Smooth muscle cell (in vitro differentiated cells): Measurements from ENCODE around the gene SEMA3F. TPM values are rescaled to one million over a fixed set of nuclear protein-coding genes. Genes with fewer than 3 reads are reported as not detected.

Source experiments
- DNase-seq: peaks from one replicate; lab custom pipeline; 2025; ENCODE audit not compliant: unreplicated experiment; lab: John Stamatoyannopoulos, UW
- H2AFZ ChIP-seq: fragments of 200-600 bp; sonication (generic); 2 replicates; pipeline ENCODE4 v1.6.0; 2016; ENCODE audit warnings: antibody characterized with exemption, low read depth, mild to moderate bottlenecking
- H3F3A ChIP-seq: fragments of 200-600 bp; sonication (generic); 2 replicates; pipeline ENCODE4 v1.6.0; 2017; ENCODE audit warnings: antibody characterized with exemption, low read depth
- H3K27ac ChIP-seq: fragments of 200-600 bp; sonication (generic); 2 replicates; pipeline ENCODE4 v1.5.1; 2016; ENCODE audit warnings: low read depth, mild to moderate bottlenecking
- H3K27me3 ChIP-seq: fragments of 200-600 bp; sonication (generic); 2 replicates; pipeline ENCODE4 v1.6.1; 2016; ENCODE audit warnings: low read depth, mild to moderate bottlenecking
- H3K36me3 ChIP-seq: fragments of 200-600 bp; sonication (generic); 2 replicates; pipeline ENCODE4 v1.5.1; 2016; ENCODE audit warnings: low read depth
- H3K4me1 ChIP-seq: fragments of 200-600 bp; sonication (generic); 2 replicates; pipeline ENCODE4 v1.5.1; 2016; ENCODE audit warnings: low read depth
- H3K4me2 ChIP-seq: fragments of 200-600 bp; sonication (generic); 2 replicates; pipeline ENCODE4 v1.6.0; 2016; ENCODE audit warnings: mild to moderate bottlenecking
- H3K4me3 ChIP-seq: fragments of 200-600 bp; sonication (generic); 2 replicates; pipeline ENCODE4 v1.5.1; 2016; ENCODE audit warnings: mild to moderate bottlenecking
- H3K79me2 ChIP-seq: fragments of 200-600 bp; sonication (generic); 2 replicates; pipeline ENCODE4 v1.6.0; 2016; ENCODE audit warnings: low read depth, mild to moderate bottlenecking
- H3K9ac ChIP-seq: fragments of 200-600 bp; sonication (generic); 2 replicates; pipeline ENCODE4 v1.6.0; 2016; ENCODE audit warnings: low read depth
- H3K9me3 ChIP-seq: fragments of 200-600 bp; sonication (generic); replicated peaks from 2 replicates; pipeline ENCODE4 v1.5.1; 2016; ENCODE audit warnings: low read depth
- H4K20me1 ChIP-seq: fragments of 200-600 bp; sonication (generic); 2 replicates; pipeline ENCODE4 v1.6.0; 2016; ENCODE audit warnings: low read depth
- CTCF ChIP-seq: fragments of 200-600 bp; sonication (generic); IDR thresholded peaks from 2 replicates; pipeline ENCODE4 v1.5.1; 2017; ENCODE audit warnings: borderline replicate concordance, mild to moderate bottlenecking, antibody characterized with exemption; ENCODE audit not compliant: insufficient read depth, poor library complexity, severe bottlenecking
- WGBS: methylation state at CpG from one replicate; pipeline ENCODE4 v1.1.7; 2016; ENCODE audit warnings: low lambda C conversion rate; 5-methylcytosine and 5-hydroxymethylcytosine counted together
- polyA plus RNA-seq: library from polyadenylated mRNA; unstranded; fragments of >200 nt; fragmentation: Nextera tagmentation; extraction: Ambion mirVana; gene quantifications from 2 replicates; pipeline ENCODE4 v1.2.1, GENCODE V29; 2016
- total RNA-seq: library from RNA; depleted of rRNA; stranded (reverse); fragments of >200 nt; gene quantifications from 2 replicates; pipeline ENCODE4 v1.2.3, GENCODE V29; 2014

SEMA3F gene
- total and polyA plus RNA-seq, 2 experiments from 2014 or later, result 9.2 to 16.9 TPM

- H3K36me3 ChIP-seq, result no peaks in the 10 kb centered on the region
- H3K4me3 ChIP-seq, result no peak overlapping the region
- no peak for DNase-seq
- H4K20me1 ChIP-seq, result peaks cover 54% of the 10 kb centered on the region
- H3K4me1 ChIP-seq, result peaks cover 45% of the 10 kb centered on the region
- 75% methylated on average over 15 of the region's 15 CpGs for WGBS
- no peaks in the 10 kb centered on the region for H3K27me3 ChIP-seq
- no peaks in the 10 kb centered on the region for H3K9me3 ChIP-seq
- no peak overlapping the region for H2AFZ ChIP-seq
- H3K79me2 ChIP-seq, result no peaks in the 10 kb centered on the region
- H3K4me2 ChIP-seq, result no peak overlapping the region
- TF ChIP-seq CTCF, result no peak
- H3K9ac ChIP-seq, result no peak overlapping the region
- H3K27ac ChIP-seq, result no peak overlapping the region
- no peaks in the 10 kb centered on the region for H3F3A ChIP-seq
Measured at GRCh38 chr3:50165910-50166538, 10.9 kb downstream of the SEMA3F start.

- Histone ChIP-seq H3K27me3 (no peaks in the 10 kb centered on the region), H3K4me3 (no peak overlapping the region), H3K9ac (no peak overlapping the region), H3K9me3 (no peaks in the 10 kb centered on the region), H4K20me1 (peaks cover 56% of the 10 kb centered on the region), H3K4me1 (peaks cover 45% of the 10 kb centered on the region), H3K4me2 (no peak overlapping the region), H3F3A (no peaks in the 10 kb centered on the region), H3K36me3 (no peaks in the 10 kb centered on the region), H3K27ac (no peak overlapping the region), H2AFZ (no peak overlapping the region), H3K79me2 (no peaks in the 10 kb centered on the region)
- WGBS, result 66% methylated on average over 6 of the region's 6 CpGs
- no peak for DNase-seq
- no peak for TF ChIP-seq CTCF
Measured at GRCh38 chr3:50166620-50167019, 11.5 kb downstream of the SEMA3F start.

- Histone ChIP-seq H3K4me3 (no peak overlapping the region), H3K36me3 (no peaks in the 10 kb centered on the region), H3F3A (no peaks in the 10 kb centered on the region), H3K9me3 (no peaks in the 10 kb centered on the region), H3K79me2 (no peaks in the 10 kb centered on the region), H2AFZ (no peak overlapping the region), H3K4me1 (peaks cover 45% of the 10 kb centered on the region), H4K20me1 (peaks cover 63% of the 10 kb centered on the region), H3K4me2 (no peak overlapping the region), H3K9ac (no peak overlapping the region), H3K27me3 (no peaks in the 10 kb centered on the region), H3K27ac (no peak overlapping the region)
- DNase-seq, result no peak
- no peak for TF ChIP-seq CTCF
- WGBS, result 86% methylated on average over 15 of the region's 16 CpGs
Measured at GRCh38 chr3:50167069-50167840, 12.1 kb downstream of the SEMA3F start.

- Histone ChIP-seq H4K20me1 (peaks cover 67% of the 10 kb centered on the region), H3K4me2 (no peak overlapping the region), H3K36me3 (no peaks in the 10 kb centered on the region), H3K79me2 (no peaks in the 10 kb centered on the region), H3K27me3 (no peaks in the 10 kb centered on the region), H3K9me3 (no peaks in the 10 kb centered on the region), H2AFZ (no peak overlapping the region), H3K4me1 (peaks cover 45% of the 10 kb centered on the region), H3K27ac (no peak overlapping the region), H3F3A (no peaks in the 10 kb centered on the region), H3K4me3 (no peak overlapping the region), H3K9ac (no peak overlapping the region)
- 89% methylated on average over 7 of the region's 7 CpGs for WGBS
- DNase-seq, result no peak
- TF ChIP-seq CTCF, result no peak
Measured at GRCh38 chr3:50167841-50168209, 12.7 kb downstream of the SEMA3F start.
